Limb (tissue), 2 donors: ENCODE results near the gene UBXN10.

Experiments used
- DNase-seq, 2 donors: peaks; one replicate each; pipeline ENCODE4 v3.0.0-alpha.2; 2016; ENCODE audit errors: extremely low spot score in 2 of 2

The UBXN10 gene

GRCh38 chr1:20183035-20183434 is 2.9 kb upstream of the UBXN10 start:
- no peak for DNase-seq

GRCh38 chr1:20183616-20184271 is 2.2 kb upstream of the UBXN10 start:
- DNase-seq = no peak

GRCh38 chr1:20184481-20184900 is 1.4 kb upstream of the UBXN10 start:
- DNase-seq = no peak

- no peak for DNase-seq
These were observed 681 bp upstream of the UBXN10 start for GRCh38 chr1:20184997-20185833.

- DNase-seq = no peak
These were observed 1.4 kb downstream of the UBXN10 start for GRCh38 chr1:20187103-20187812.

- no peak for DNase-seq
These were observed 2.0 kb downstream of the UBXN10 start for GRCh38 chr1:20187813-20188454.

GRCh38 chr1:20188455-20188817 is 2.5 kb downstream of the UBXN10 start:
- no peak for DNase-seq

- DNase-seq = no peak
These were observed 3.8 kb downstream of the UBXN10 start for GRCh38 chr1:20189664-20190063.

- no peak for DNase-seq
These were observed 4.6 kb downstream of the UBXN10 start for GRCh38 chr1:20190256-20191160.

- DNase-seq = no peak
These were observed 5.5 kb downstream of the UBXN10 start for GRCh38 chr1:20191266-20191825.

- no peak for DNase-seq
These were observed 6.5 kb downstream of the UBXN10 start for GRCh38 chr1:20192364-20192763.

- no peak for DNase-seq
These were observed 7.0 kb downstream of the UBXN10 start for GRCh38 chr1:20192871-20193411.

GRCh38 chr1:20194224-20194623 is 8.3 kb downstream of the UBXN10 start:
- no peak for DNase-seq

GRCh38 chr1:20194757-20195461 is 9.0 kb downstream of the UBXN10 start:
- DNase-seq = peak in 1 of 2 donors; percentile 60

GRCh38 chr1:20195462-20195780 is 9.5 kb downstream of the UBXN10 start:
- DNase-seq = no peak

GRCh38 chr1:20197329-20197791 is 11.5 kb downstream of the UBXN10 start:
- no peak for DNase-seq

- no peak for DNase-seq
These were observed 12.4 kb downstream of the UBXN10 start for GRCh38 chr1:20198296-20198695.

- no peak for DNase-seq
These were observed 13.0 kb downstream of the UBXN10 start for GRCh38 chr1:20198918-20199317.

GRCh38 chr1:20199403-20199802 is 13.5 kb downstream of the UBXN10 start:
- DNase-seq = no peak

- DNase-seq = no peak
These were observed 13.9 kb downstream of the UBXN10 start for GRCh38 chr1:20199840-20200239.
